Vagina (tissue), 2 donors: Measurements from ENCODE around the gene PHF24. TPM values are rescaled to one million over a fixed set of nuclear protein-coding genes. Genes with fewer than 3 reads are reported as not detected.

ENCODE experiments used
- DNase-seq, 2 donors: peaks; one replicate each; pipeline ENCODE4 v3.0.0-alpha.2; 2017; ENCODE audit errors: extremely low spot score in 2 of 2
- H3K27ac ChIP-seq: fragments of 200-600 bp; sonication (generic); one replicate; pipeline ENCODE4 v1.5.1; 2019
- H3K27me3 ChIP-seq: fragments of 200-600 bp; sonication (generic); one replicate; pipeline ENCODE4 v1.5.1; 2019
- H3K36me3 ChIP-seq, 2 donors: fragments of 200-600 bp; sonication (generic); one replicate each; pipeline ENCODE4 v1.5.1; 2017 to 2019
- H3K4me1 ChIP-seq: fragments of 200-600 bp; sonication (generic); one replicate; pipeline ENCODE4 v1.5.1; 2019
- H3K4me3 ChIP-seq, 2 donors: fragments of 200-600 bp; sonication (generic); 1 replicate in 1 of 2; 2 replicates in 1 of 2; pipeline ENCODE4 v1.5.1; 2016 to 2019
- H3K9me3 ChIP-seq: fragments of 200-600 bp; sonication (generic); one replicate; pipeline ENCODE4 v1.5.1; 2019
- CTCF ChIP-seq, 3 experiments: fragments of 450-650 bp in 2 of 3; fragments of 200-600 bp in 1 of 3; sonication (generic) in 1 of 3; IDR thresholded peaks; one replicate each; pipeline ENCODE4 v1.5.1; 2017 to 2019; ENCODE audit warnings: antibody characterized with exemption in 3 of 3, mild to moderate bottlenecking in 2 of 3, moderate library complexity in 2 of 3
- POLR2A ChIP-seq, 2 donors: fragments of 450-650 bp; IDR thresholded peaks; one replicate each; pipeline ENCODE4 v1.6.1; 2017; ENCODE audit warnings: antibody characterized with exemption in 2 of 2, mild to moderate bottlenecking in 2 of 2, moderate library complexity in 2 of 2
- POLR2AphosphoS5 ChIP-seq, 2 donors: sonication (generic); formaldehyde crosslinking; IDR thresholded peaks; one replicate each; pipeline ENCODE4 v1.9.0; 2017; ENCODE audit warnings: antibody characterized with exemption in 2 of 2, mild to moderate bottlenecking in 2 of 2, low read depth in 1 of 2; ENCODE audit not compliant: insufficient read depth in 1 of 2
- intact Hi-C: fragments of 100-400 bp; cut with DNase I; formaldehyde crosslinking; loops from one replicate; pipeline ENCODE4 v1.15.1; 2023
- total RNA-seq: library from RNA; depleted of rRNA; stranded (reverse); fragments of >200 nt; gene quantifications from one replicate; pipeline ENCODE4 v1.2.3, GENCODE V29; 2016

PHF24 gene
- total RNA-seq, 1 donor from 2014 or later, result 0.25 TPM

GRCh38 chr9:34987160-34987901, 29.2 kb downstream of the PHF24 start:
- TF ChIP-seq POLR2AphosphoS5 (IDR thresholded peaks at IDR 0.05; ENCODE audit: insufficient read depth in 1 of 2, low read depth in 1 of 2), result no peak
- no peak for TF ChIP-seq CTCF (IDR thresholded peaks at IDR 0.05)
- TF ChIP-seq POLR2A (IDR thresholded peaks at IDR 0.05), result no peak
- Histone ChIP-seq H3K9me3 (no peaks in the 10 kb centered on the region), H3K4me3 (no peak overlapping the region), H3K27ac (no peak overlapping the region), H3K36me3 (no peaks in the 10 kb centered on the region), H3K27me3 (no peaks in the 10 kb centered on the region), H3K4me1 (peaks cover 29% of the 10 kb centered on the region)
- intact Hi-C loops, result no loop called here
- no peak for DNase-seq

GRCh38 chr9:34988218-34989002, 30.3 kb downstream of the PHF24 start:
- H3K4me3 ChIP-seq, result peak overlapping the region; percentile 79 to 87
- intact Hi-C loops, result no loop called here
- no peaks in the 10 kb centered on the region for H3K36me3 ChIP-seq
- peaks cover 39% of the 10 kb centered on the region for H3K4me1 ChIP-seq
- TF ChIP-seq POLR2A (IDR thresholded peaks at IDR 0.05) (no peak), CTCF (IDR thresholded peaks at IDR 0.05) (no peak), POLR2AphosphoS5 (IDR thresholded peaks at IDR 0.05; ENCODE audit: insufficient read depth in 1 of 2, low read depth in 1 of 2) (no peak)
- peak overlapping the region; percentile 63 for H3K27ac ChIP-seq
- no peaks in the 10 kb centered on the region for H3K27me3 ChIP-seq
- DNase-seq, result peak; percentile 77 to 90
- no peaks in the 10 kb centered on the region for H3K9me3 ChIP-seq

- Histone ChIP-seq H3K36me3 (no peaks in the 10 kb centered on the region), H3K27me3 (no peaks in the 10 kb centered on the region), H3K4me3 (peak within 1 kb of the TSS; percentile 79 to 87), H3K27ac (peak within 1 kb of the TSS; percentile 90), H3K4me1 (peaks cover 48% of the 10 kb centered on the region), H3K9me3 (no peaks in the 10 kb centered on the region)
- TF ChIP-seq POLR2A (IDR thresholded peaks at IDR 0.05) (peak in 1 of 2 donors; percentile 78), POLR2AphosphoS5 (IDR thresholded peaks at IDR 0.05; ENCODE audit: insufficient read depth in 1 of 2, low read depth in 1 of 2) (peak; percentile 82 to 92), CTCF (IDR thresholded peaks at IDR 0.05) (no peak)
- DNase-seq, result peak; percentile 99 to 100
- intact Hi-C loops, result no loop called here
Observed at GRCh38 chr9:34989003-34989945, 31.2 kb downstream of the PHF24 start, which contains the start of gene DNAJB5. Gene DNAJB5, plus strand, starts transcription at chr9:34989745. Its CDS starts 886 bp downstream, at chr9:34990631.

- intact Hi-C loops, result no loop called here
- Histone ChIP-seq H3K4me3 (peak overlapping the region; percentile 79 to 87), H3K27me3 (no peaks in the 10 kb centered on the region), H3K4me1 (peaks cover 56% of the 10 kb centered on the region), H3K9me3 (no peaks in the 10 kb centered on the region), H3K36me3 (no peaks in the 10 kb centered on the region), H3K27ac (peak overlapping the region; percentile 90)
- no peak for TF ChIP-seq POLR2A (IDR thresholded peaks at IDR 0.05)
- TF ChIP-seq POLR2AphosphoS5 (IDR thresholded peaks at IDR 0.05; ENCODE audit: insufficient read depth in 1 of 2, low read depth in 1 of 2), result no peak
- TF ChIP-seq CTCF (IDR thresholded peaks at IDR 0.05), result no peak
- DNase-seq, result peak; percentile 91
Observed at GRCh38 chr9:34989946-34990635, 32.0 kb downstream of the PHF24 start.
